GM10248 (cell line): ENCODE measurements around the gene ALPI.

ENCODE experiments used
- CTCF ChIA-PET: fragments of 300-600 bp; sonication (Branson Sonifier 250); formaldehyde crosslinking; extraction: SDS; loops from one replicate; lab custom pipeline; 2021; ENCODE audit warnings: antibody characterized with exemption; lab: Yijun Ruan, JAX
- POLR2A ChIA-PET: fragments of 350-650 bp; sonication (Branson Sonifier 250); formaldehyde crosslinking; extraction: SDS; loops from one replicate; lab custom pipeline; 2020; ENCODE audit warnings: antibody characterized with exemption; lab: Yijun Ruan, JAX
- DNase-seq: peaks from one replicate; pipeline ENCODE4 v3.0.0; 2012; ENCODE audit errors: extremely low spot score
- TF ChIP-seq, protein P1 (sequence below): IDR thresholded peaks from 2 replicates; pipeline ENCODE4 v1.5.1; 2012; ENCODE audit warnings: mild to moderate bottlenecking, low read depth; ENCODE audit errors: extremely low read depth, missing control alignments, control extremely low read depth

ALPI gene

GRCh38 chr2:232479341-232480200 lies 23.6 kb downstream of the ALPI start:
- DNase-seq, result no peak
- ChIA-PET POLR2A (no interaction called here), CTCF (no interaction called here)
- TF ChIP-seq, protein P1, sequence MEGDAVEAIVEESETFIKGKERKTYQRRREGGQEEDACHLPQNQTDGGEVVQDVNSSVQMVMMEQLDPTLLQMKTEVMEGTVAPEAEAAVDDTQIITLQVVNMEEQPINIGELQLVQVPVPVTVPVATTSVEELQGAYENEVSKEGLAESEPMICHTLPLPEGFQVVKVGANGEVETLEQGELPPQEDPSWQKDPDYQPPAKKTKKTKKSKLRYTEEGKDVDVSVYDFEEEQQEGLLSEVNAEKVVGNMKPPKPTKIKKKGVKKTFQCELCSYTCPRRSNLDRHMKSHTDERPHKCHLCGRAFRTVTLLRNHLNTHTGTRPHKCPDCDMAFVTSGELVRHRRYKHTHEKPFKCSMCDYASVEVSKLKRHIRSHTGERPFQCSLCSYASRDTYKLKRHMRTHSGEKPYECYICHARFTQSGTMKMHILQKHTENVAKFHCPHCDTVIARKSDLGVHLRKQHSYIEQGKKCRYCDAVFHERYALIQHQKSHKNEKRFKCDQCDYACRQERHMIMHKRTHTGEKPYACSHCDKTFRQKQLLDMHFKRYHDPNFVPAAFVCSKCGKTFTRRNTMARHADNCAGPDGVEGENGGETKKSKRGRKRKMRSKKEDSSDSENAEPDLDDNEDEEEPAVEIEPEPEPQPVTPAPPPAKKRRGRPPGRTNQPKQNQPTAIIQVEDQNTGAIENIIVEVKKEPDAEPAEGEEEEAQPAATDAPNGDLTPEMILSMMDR, result no peak

GRCh38 chr2:232480201-232481190 lies 24.5 kb downstream of the ALPI start:
- no peak for DNase-seq
- TF ChIP-seq, protein P1, result no peak
- ChIA-PET CTCF (no interaction called here), POLR2A (no interaction called here)

DNA sequence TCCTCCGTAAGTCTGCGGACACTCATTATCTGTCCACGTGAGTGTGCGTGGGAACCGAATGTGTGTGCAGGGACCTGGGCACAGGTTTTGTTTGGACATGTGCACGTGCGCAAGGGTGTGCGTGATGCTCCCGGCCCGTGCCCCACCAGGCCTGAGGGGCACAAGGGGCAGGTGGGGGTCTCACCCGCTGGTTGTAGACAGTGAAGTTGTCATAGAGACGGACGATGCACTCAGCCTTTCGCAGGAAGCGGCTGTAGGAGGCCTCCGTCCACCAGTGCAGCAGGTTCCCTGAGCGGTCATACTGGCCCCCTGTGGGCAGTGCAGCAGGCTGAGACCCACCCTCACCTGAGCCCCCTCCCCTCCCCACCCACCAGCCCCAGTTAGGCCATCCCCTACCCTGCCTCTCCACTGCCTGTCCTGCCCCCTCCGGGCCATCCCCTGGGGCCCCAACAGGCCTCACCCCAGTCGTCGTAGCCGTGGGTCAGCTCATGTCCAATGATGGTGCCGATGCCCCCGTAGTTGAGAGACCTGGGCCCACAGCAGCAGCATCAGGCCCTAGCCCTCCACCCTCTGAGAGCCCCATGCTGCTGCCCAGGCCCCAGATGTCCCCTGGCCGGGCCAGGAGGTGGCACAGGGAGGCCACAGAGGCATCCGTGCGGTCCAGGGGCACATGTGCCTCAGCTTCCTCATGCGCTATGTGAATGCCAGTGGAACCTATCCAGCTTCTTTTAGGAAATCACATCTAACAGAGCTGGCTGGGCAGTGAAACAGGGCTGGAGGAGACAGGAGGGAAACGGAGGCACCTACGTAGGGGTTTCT lies 25.6 kb downstream of the ALPI start:
- TF ChIP-seq, protein P1, result no peak
- CTCF ChIA-PET, result no interaction called here
- POLR2A ChIA-PET, result no interaction called here
- DNase-seq, result no peak

DNA sequence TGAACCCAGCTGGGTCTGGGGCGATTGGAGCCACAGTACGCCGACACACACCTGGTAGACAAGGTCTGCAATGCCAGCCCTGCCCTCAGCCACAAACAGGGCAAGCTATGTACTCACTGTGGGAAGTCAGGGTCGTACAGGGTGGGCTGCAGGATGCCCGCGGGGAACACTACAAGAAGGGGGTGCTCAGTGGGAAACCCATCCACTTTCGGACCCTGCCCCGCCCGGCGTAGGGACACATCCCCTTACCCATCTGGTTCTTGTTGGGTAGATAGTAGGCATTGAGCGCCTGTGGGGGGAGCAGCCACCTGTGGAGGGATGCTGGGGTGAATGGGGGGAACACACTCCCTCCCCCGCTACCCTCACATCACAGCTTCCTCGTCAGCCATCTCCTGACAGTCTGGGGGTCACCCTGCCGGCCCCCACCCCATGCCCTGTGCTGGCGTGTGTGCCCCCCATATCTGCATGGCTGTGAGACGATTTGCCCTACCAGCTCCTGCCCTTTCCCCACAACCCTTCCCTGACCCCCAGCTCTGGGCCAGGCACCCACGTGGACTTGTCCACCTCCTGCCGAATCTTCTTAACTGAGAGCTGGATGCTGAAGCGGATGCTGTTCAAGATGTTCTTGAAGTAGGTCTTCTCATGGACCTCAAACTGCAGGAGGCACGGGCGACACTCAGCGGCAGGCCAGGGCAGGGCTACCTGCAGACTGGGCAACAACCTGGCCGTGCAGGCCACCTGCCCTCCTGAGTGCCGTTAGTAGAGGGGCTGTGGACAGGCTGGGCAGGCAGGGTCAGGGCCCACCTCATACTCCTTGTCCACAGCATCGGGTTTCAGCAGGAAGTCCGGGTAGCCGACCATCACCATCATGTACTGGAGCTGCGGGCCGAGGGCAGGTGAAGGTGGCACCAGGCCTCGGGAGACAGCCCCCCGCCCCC lies 26.6 kb downstream of the ALPI start:
- DNase-seq, result no peak
- POLR2A ChIA-PET, result no interaction called here
- TF ChIP-seq, protein P1, result no peak
- CTCF ChIA-PET, result no interaction called here

DNA sequence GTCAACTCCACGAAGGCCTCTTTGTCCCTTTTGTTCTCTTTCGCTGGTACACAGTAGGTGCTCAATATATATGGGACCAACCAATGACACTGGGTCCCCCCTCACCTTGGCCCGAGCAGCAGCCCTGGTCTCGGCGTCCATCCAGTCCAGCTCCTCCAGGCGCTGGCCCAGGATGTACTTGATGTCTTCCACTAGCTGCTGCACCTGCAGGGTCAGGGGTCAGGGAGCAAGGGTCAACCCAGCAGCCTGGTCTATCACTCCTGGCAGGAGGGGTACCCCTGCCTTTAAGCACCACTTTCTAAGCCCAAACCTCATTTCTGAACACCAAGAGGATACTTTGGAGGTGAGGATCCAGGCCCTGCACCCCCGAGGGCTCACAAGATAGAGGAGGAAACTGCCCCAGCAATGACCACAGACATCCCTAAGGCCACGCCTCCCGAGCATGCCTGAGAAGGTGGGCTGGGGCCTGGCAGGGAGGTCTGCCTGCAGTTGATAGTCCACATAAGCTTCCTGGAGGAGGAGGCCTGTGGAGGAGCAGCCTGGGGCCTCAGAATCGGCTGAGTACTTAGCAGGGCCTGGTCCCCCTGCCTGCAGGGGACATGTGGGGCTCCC lies 27.5 kb downstream of the ALPI start:
- DNase-seq, result no peak
- ChIA-PET CTCF (no interaction called here), POLR2A (no interaction called here)
- TF ChIP-seq, protein P1, result no peak
